PFSK-1 (cell line): ENCODE results near the gene FREM3.

Source experiments
- FOXP2 ChIP-seq: optimal IDR thresholded peaks from 2 replicates; pipeline ENCODE3; 2011; ENCODE audit warnings: borderline replicate concordance, control low read depth, inconsistent platforms; ENCODE audit not compliant: insufficient read depth; ENCODE audit errors: extremely low read length, extremely low read depth
- POLR2AphosphoS5 ChIP-seq: IDR thresholded peaks from 2 replicates; pipeline ENCODE4 v1.6.1; 2012; ENCODE audit warnings: low read depth, mild to moderate bottlenecking, control low read depth, low read length, moderate library complexity
- REST ChIP-seq, 2 experiments: IDR thresholded peaks; 2 replicates each; pipeline versions ENCODE4 v1.6.1 to v1.8.0; 2011 to 2012; ENCODE audit warnings: low read depth in 2 of 2, low read length in 2 of 2, control low read depth in 1 of 2, inconsistent platforms in 1 of 2, mild to moderate bottlenecking in 1 of 2, moderate library complexity in 1 of 2; ENCODE audit not compliant: insufficient read depth in 1 of 2
- SIN3A ChIP-seq: IDR thresholded peaks from 2 replicates; pipeline ENCODE4 v1.6.1; 2012; ENCODE audit warnings: mild to moderate bottlenecking, low read length, moderate library complexity, borderline replicate concordance; ENCODE audit not compliant: insufficient read depth
- TAF1 ChIP-seq: IDR thresholded peaks from 2 replicates; pipeline ENCODE4 v1.6.1; 2012; ENCODE audit warnings: low read length, control low read depth, borderline replicate concordance; ENCODE audit not compliant: insufficient read depth

The FREM3 gene

DNA sequence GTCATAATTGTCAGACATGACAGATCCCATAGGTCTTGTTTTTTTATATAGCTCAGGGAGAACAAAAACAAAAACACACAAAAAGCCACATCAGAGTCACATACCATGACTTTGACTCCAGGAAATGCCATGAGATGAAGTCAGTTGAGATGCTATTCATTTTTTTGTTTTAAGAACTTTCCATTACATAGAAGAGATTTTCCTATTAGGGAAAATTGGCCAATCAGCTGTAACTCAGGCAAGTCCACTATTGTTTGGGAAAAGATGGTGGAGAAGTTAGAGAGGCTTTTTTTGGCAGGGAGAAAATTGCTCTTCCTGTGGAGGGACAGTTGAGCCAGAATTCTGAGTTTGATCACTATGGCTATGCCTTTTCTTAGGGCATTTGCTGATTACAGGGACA, 114.4 kb downstream of the FREM3 start:
- TF ChIP-seq REST (IDR thresholded peaks at IDR 0.05; ENCODE audit: insufficient read depth in 1 of 2, low read depth in 2 of 2, low read length in 2 of 2): no peak
- TF ChIP-seq POLR2AphosphoS5: no peak
- no peak for TF ChIP-seq FOXP2
- TF ChIP-seq TAF1: no peak
- no peak for TF ChIP-seq SIN3A

- TF ChIP-seq FOXP2 (no peak), TAF1 (no peak), REST (IDR thresholded peaks at IDR 0.05; ENCODE audit: insufficient read depth in 1 of 2, low read depth in 2 of 2, low read length in 2 of 2) (no peak), SIN3A (no peak), POLR2AphosphoS5 (no peak)
Measured at GRCh38 chr4:143585548-143585947, 114.9 kb downstream of the FREM3 start.

- no peak for TF ChIP-seq SIN3A
- TF ChIP-seq FOXP2: no peak
- no peak for TF ChIP-seq POLR2AphosphoS5
- no peak for TF ChIP-seq REST (IDR thresholded peaks at IDR 0.05; ENCODE audit: insufficient read depth in 1 of 2, low read depth in 2 of 2, low read length in 2 of 2)
- TF ChIP-seq TAF1: no peak
Measured at GRCh38 chr4:143581331-143581946, 119.0 kb downstream of the FREM3 start.

DNA sequence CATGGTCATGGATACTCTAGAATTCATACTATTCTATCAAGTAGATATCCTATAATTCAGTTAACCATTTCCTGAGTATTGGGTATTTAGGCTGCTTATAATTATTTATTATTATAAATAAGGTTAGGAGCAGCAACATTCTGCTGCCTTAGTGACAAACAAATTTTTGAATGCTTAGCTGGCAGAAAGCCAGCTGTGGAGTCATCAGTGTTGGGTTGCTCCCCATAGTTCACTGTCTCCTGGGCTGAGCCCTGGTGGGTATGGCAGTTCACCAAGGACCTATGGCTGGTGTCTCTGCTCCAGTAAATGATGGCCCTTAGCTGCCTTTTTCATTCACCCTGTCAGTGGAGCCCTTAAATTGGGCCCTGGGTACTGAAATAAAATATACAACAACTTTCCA, 125.1 kb downstream of the FREM3 start:
- TF ChIP-seq SIN3A (no peak), TAF1 (no peak), FOXP2 (no peak), POLR2AphosphoS5 (no peak), REST (IDR thresholded peaks at IDR 0.05; ENCODE audit: insufficient read depth in 1 of 2, low read depth in 2 of 2, low read length in 2 of 2) (no peak)

- TF ChIP-seq REST (IDR thresholded peaks at IDR 0.05; ENCODE audit: insufficient read depth in 1 of 2, low read depth in 2 of 2, low read length in 2 of 2) (no peak), TAF1 (no peak), POLR2AphosphoS5 (no peak), SIN3A (no peak), FOXP2 (no peak)
Measured at GRCh38 chr4:143564472-143564871, 136.0 kb downstream of the FREM3 start.
